Fibroblast of upper back skin (primary cell): ENCODE data around the gene DBP.

Source experiments
- DNase-seq: peaks from one replicate; pipeline ENCODE4 v3.0.0-alpha.2; 2013

Gene DBP

DNA sequence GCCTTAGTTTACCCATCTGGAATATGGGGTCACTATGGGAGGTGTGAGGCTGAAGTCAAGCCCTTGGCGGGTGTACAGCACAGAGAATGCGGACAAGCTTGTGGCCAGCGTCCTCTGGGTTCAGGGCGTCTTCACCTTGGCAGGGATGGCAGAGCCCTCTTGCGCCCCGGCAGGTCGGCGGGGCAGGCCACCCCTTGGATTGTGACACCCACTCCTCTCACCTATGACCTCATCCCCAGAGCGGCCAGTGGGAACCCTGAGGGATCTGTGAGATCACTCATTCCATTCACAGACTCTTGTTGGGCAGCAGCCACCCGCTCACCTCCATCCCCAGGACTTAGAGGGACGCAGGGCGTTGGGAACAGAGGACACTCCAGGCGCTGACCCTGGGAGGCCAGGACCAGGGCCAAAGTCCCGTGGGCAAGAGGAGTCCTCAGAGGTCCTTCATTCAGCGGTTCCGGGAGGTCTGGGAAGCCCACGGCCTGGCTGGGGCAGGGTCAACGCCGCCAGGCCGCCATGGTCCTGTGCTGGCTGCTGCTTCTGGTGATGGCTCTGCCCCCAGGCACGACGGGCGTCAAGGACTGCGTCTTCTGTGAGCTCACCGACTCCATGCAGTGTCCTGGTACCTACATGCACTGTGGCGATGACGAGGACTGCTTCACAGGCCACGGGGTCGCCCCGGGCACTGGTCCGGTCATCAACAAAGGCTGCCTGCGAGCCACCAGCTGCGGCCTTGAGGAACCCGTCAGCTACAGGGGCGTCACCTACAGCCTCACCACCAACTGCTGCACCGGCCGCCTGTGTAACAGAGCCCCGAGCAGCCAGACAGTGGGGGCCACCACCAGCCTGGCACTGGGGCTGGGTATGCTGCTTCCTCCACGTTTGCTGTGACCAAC lies 30.5 kb downstream of the DBP start, which contains the start of gene SPACA4:
Gene SPACA4, plus strand, starts transcription at position 280 of the 896 bp plus-strand sequence. Its CDS starts 237 bp downstream, at position 517.
- DNase-seq, result no peak

DNA sequence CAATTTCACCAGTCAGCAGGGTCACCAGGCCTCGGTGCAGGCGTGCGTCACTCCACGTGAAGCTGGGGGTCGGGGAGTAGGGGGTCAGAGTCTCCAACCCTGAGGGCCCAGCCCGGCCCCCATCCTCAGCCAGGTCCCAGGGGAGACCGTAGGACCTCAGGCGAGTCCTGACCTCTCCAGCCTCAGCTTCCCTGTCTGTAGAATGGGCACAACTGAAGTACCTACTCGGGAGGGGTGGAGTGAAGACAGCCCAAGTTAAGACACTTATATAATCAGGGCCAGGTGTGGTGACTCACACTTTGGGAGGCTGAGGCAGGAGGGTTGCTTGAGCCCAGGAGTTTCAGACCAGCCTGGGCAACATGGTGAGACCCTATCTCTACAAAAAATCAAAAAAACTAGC lies 33.3 kb downstream of the DBP start:
- no peak for DNase-seq

DNA sequence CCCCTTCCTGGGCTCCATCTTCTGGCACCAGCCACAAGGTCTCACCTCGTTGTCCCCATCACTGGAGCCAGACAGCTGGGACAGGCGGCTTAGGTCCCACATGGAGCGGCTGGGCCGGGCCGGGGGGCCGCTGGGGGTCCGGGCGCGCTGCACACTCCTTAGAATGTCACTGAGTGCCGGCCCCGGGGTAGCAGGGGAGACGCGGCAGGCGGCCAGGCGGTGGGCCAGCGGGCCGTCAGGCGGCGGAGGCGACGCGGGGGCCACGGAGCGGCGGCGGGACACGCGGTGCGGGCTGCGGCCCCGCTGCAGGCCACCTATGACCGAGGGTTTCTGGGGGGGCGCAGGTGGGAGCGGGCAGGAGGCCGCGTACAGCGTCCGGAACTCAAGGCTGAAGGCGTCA lies 33.7 kb downstream of the DBP start:
- DNase-seq, result no peak

DNA sequence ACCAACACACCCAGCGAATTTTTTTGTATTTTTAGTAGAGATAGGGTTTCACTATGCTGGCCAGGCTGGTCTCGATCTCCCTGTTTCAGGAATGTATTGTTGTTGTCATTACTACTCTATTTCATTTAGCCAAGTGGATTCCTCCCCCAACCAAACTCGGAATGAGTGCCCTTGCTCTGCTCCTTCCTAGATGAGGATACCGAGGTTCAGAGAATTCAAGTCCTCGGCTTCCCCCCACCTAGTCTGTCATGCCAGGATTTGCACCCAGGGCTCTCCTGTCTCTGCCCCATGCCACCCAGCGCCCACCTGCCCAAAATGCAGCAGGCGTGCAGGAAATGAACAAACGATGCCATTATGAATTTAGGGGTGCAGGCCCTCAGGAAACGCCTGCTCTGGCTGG lies 34.2 kb downstream of the DBP start:
- DNase-seq, result no peak

DNA sequence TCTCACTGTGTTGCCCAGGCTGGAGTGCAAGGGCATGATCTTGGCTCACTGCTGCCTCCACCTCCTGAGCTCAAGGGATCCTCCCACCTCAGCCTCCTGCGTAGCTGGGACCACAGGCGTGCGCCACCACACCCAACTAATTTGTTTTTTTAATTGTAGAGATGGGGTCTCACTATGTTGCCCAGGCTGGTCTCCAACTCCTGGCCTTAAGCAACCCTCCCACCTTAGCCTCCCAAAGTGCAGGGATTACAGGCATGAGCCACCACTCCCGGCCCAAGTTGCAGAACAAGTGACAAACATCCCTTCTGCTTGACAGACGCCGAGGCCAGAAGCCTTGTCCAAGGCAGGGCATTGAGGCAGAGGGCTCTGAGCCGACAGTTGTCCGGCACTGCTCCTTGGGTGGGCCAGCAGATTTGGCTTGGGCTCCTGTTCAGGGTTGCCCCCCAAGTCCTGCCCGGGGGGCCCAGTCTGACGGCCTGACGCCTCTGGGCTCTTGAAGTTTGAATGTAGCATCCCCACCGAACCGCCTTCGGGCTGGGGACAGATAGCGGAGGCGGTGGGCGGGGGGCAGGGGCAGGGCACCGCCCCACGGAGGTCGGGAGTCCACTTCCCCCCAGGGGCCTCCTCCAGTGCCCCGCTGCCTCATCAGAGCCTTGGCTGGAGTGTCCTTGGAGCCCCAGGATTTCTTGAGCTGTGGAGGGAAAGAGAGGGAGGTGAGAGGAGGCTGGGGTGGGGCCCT lies 36.3 kb downstream of the DBP start:
- DNase-seq, result no peak

DNA sequence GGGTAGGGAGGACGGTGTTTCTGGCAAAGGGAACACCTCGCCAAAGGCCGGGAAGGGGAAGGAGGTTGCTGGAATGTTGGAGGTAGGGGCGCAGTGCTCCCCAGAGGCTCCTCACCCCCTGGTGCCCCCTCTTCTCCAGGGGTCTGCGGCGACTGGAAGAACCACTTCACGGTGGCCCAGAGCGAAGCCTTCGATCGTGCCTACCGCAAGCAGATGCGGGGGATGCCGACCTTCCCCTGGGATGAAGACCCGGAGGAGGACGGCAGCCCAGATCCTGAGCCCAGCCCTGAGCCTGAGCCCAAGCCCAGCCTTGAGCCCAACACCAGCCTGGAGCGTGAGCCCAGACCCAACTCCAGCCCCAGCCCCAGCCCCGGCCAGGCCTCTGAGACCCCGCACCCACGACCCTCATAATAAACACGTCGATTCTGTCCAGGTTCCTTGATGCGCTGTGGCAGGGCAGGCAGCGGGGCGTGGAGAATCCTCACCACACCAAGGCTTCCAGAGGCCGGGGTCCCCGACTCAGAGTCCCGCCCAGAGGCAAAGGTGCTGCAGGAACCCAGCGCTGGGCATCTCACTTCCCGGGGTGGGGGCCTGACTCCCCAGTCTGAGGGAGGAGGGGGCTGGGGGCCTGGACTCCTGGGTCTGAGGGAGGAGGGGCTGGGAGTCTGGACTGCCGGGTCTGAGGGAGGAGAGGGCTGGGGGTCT lies 38.0 kb downstream of the DBP start:
- no peak for DNase-seq

DNA sequence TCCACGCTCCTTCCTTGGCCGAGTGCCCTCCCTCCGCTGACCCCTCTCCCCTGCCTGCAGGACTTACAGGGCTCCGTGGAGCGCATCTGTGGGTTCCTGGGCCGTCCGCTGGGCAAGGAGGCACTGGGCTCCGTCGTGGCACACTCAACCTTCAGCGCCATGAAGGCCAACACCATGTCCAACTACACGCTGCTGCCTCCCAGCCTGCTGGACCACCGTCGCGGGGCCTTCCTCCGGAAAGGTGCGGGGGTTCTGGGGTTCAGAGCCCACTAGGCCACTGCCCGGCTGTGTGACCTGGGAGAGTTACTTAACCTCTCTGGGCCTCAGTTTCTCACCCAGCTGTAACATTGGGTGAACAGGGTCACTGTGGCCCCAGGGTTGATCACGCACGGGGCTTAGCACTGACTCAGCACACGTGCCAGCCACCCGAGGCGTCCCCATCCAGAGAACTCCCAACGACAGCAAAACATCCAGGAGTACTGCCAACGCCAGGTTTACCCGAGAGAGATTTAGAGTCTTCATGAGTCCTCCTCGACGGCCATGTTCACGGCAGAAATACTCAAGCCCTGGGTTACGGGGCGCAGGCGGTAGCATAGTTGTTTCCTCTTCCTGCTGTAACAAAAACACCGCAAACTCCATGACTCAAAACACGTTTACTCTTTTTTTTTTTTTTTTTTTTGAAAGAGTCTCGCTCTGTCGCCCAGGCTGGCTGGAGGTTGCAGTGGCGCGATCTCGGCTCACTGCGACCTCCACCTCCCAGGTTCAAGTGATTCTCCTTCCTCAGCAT lies 40.3 kb downstream of the DBP start:
- no peak for DNase-seq

DNA sequence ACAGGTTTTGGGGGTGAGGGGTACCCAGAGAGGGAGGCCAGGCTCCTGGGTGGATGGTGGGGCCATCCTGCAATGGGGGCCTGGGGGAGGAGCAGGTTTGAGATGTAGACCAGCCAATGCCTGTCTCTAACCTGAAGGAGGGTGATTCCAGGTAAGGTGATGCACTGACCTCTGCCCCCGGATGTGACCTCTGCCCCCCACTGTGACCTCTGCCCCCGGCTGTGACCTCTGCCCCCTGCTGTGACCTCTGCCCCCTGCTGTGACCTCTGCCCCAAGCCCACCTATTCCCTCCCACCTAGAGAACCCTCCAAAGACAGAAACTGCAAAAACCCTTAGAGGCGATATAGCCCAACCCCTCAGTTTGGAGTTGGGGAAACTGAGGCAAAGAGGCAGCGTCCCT lies 40.9 kb downstream of the DBP start:
- DNase-seq, result no peak

DNA sequence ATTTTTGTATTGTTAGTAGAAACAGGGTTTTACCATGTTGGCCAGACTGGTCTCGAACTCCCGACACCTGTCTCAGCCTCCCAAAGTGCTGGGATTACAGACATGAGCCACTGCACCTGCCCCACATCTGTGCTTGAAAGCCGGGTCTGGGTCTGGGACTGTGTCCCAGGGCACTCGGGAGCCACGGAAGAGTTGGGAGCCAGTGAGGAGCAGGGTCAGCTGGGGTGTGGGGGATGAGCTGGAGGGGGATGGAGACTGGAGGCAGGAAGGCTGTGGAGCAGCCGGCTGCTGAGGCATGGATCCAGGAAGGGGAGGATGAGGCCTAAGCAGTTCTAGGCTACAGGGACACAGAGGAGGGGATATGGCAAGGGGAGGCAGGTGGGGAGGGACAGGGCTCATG lies 41.3 kb downstream of the DBP start:
- DNase-seq, result no peak

DNA sequence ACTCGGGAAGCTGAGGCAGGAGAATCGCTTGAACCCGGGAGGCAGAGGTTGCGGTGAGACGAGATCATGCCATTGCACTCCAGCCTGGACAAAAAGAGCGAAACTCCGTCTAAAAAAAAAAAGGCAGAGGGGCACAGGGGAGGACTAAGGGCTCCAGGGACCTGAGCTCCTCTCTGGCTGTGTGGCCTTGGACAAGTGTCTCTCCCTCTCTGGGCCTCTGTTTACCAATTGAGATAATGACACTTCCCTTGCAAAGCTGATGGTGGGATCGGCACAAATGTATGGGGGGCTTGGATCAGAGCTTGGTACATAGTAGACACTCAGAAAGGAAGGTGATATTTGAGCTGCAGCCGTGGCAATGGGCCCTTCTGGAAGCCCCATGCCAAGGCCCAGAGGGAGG lies 42.0 kb downstream of the DBP start:
- DNase-seq, result no peak

DNA sequence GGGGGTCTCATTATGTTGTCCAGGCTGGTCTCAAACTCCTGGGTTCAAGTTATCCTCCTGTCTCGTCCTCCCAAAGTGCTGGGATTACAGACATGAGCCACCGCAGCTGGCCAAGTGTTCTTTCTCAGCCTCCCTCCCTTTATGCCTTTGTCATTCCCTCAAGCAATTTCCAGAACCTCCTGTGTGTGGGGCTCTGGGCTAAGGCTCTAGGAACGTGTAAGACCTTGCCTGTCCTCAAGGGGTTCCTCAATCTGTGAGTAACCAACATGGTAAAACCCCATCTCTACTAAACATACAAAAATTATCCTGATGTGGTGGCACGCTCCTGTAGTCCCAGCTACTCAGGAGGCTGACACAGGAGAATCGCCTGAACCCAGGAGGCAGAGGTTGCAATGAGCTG lies 46.2 kb downstream of the DBP start:
- DNase-seq, result no peak

DNA sequence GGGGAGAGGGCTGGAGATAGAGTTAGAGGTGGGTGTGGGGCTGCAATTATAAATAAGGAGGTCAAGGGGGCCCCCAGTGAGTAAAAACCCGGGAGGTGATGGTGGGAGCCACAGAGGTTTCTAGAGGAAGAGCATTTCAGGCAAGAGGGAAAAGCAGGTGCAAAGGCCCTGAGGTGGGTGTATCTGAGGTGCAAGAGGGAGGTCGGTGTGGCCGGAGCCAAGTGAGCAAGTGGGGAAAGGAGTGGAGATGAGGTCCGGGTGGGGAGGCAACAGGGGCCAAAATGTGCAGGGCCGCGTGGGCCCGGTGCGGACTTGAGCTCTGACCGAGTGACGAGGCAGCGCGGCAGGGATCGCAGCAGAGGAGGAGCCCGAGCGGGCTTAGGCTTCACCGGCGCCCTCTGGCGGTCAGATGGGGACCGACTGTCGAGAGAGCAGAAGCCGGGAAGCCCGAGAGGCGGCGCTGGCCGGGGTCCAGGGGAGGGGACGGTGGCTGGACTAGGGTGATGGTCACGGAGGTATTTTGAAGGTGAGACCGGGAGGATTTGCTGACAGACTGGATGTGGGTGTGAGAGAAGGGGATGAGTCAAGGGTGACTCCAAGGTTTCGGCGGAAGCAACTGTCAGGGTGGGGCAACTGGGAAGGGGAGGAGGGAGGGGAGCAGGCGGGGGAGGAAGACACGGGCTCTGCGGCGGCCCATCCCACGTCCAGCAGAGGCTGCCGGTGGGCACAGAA lies 48.3 kb downstream of the DBP start:
- DNase-seq, result peak; percentile 78

DNA sequence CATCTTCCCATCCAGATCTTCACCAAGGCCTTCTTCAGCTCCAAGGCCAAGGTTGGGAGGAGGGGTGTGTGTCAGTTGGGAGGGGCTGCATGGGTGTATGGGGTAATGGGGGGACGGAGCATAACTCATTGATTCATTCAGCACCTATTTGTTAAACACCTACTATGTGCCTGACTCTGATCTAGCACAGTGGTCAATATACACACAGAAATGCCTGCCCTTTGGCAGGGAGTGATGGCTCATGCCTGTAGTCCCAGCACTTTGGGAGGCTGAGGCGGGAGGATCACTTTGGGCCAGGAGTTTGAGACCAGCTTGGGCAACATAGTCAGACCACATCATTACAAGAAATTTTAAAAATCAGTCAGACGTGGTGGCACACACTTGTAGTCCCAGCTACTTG lies 49.8 kb downstream of the DBP start:
- DNase-seq, result no peak

DNA sequence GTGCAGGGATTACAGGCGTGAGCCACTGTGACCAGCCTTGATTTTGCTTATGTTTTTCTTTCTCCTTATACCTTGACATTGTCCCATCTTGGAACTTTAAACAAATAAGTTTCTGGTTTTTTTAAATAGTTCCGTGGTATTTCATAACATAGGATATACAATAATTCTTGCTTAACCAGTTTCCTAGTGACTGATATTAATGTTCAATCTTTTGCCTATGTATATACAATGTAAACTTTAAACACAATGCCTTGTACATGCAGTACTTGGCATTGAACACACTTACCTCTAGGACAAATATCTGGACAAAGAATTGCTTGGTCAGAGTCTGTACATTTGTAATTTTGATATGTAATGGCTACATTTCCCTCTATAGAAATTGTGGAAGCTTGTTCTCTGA lies 55.0 kb downstream of the DBP start:
- DNase-seq, result no peak
